ENCODE measurements around the gene FKRP.
A peak's percentile ranks its signal among the peaks of the same experiment; 100 is the strongest.

Gene FKRP

GRCh38 chr19:46728208-46728607, 17.6 kb upstream of the FKRP start:
- no peak for DNase-seq (ENCODE audit: low read depth)
- no peak overlapping the region for H3K4me3 ChIP-seq (ENCODE audit: low read depth, low read length)
- TF ChIP-seq CTCF (IDR thresholded peaks at IDR 0.05; ENCODE audit: insufficient read depth, low read depth, low read length, missing control alignments): no peak

- no peak overlapping the region for H3K4me3 ChIP-seq (ENCODE audit: low read depth, low read length)
- TF ChIP-seq CTCF (IDR thresholded peaks at IDR 0.05; ENCODE audit: insufficient read depth, low read depth, low read length, missing control alignments): peak; percentile 98
- DNase-seq (ENCODE audit: low read depth): peak; percentile 82
These were observed 17.0 kb upstream of the FKRP start for GRCh38 chr19:46728693-46729339.

GRCh38 chr19:46729696-46730095, 16.2 kb upstream of the FKRP start:
- no peak for DNase-seq (ENCODE audit: low read depth)
- H3K4me3 ChIP-seq (ENCODE audit: low read depth, low read length): no peak overlapping the region
- no peak for TF ChIP-seq CTCF (IDR thresholded peaks at IDR 0.05; ENCODE audit: insufficient read depth, low read depth, low read length, missing control alignments)

- no peak for TF ChIP-seq CTCF (IDR thresholded peaks at IDR 0.05; ENCODE audit: insufficient read depth, low read depth, low read length, missing control alignments)
- no peak overlapping the region for H3K4me3 ChIP-seq (ENCODE audit: low read depth, low read length)
- DNase-seq (ENCODE audit: low read depth): no peak
These were observed 15.7 kb upstream of the FKRP start for GRCh38 chr19:46730187-46730586.

GRCh38 chr19:46730595-46730994, 15.3 kb upstream of the FKRP start:
- DNase-seq (ENCODE audit: low read depth): no peak
- no peak for TF ChIP-seq CTCF (IDR thresholded peaks at IDR 0.05; ENCODE audit: insufficient read depth, low read depth, low read length, missing control alignments)
- H3K4me3 ChIP-seq (ENCODE audit: low read depth, low read length): no peak overlapping the region

GRCh38 chr19:46731007-46731501, 14.8 kb upstream of the FKRP start:
- H3K4me3 ChIP-seq (ENCODE audit: low read depth, low read length): no peak overlapping the region
- peak; percentile 47 for DNase-seq (ENCODE audit: low read depth)
- no peak for TF ChIP-seq CTCF (IDR thresholded peaks at IDR 0.05; ENCODE audit: insufficient read depth, low read depth, low read length, missing control alignments)

- TF ChIP-seq CTCF (IDR thresholded peaks at IDR 0.05; ENCODE audit: insufficient read depth, low read depth, low read length, missing control alignments): no peak
- DNase-seq (ENCODE audit: low read depth): no peak
- H3K4me3 ChIP-seq (ENCODE audit: low read depth, low read length): no peak overlapping the region
These were observed 14.3 kb upstream of the FKRP start for GRCh38 chr19:46731584-46731983.
